Osteocyte (in vitro differentiated cells): ENCODE measurements around the gene UBL4A. TPM values are rescaled to one million over a fixed set of nuclear protein-coding genes. Genes with fewer than 3 reads are reported as not detected.

ENCODE experiments used
- DNase-seq: peaks from one replicate; pipeline ENCODE4 v3.0.0; 2021; ENCODE audit warnings: mixed read lengths; ENCODE audit not compliant: unreplicated experiment; ENCODE audit errors: extremely low spot score
- H3K27ac Mint-ChIP-seq: one replicate; pipeline ENCODE4 v1.8.0; 2021; ENCODE audit warnings: mild to moderate bottlenecking, mixed read lengths; ENCODE audit not compliant: unreplicated experiment
- H3K27me3 Mint-ChIP-seq: one replicate; pipeline ENCODE4 v1.8.0; 2021; ENCODE audit warnings: mixed read lengths; ENCODE audit not compliant: unreplicated experiment
- H3K36me3 Mint-ChIP-seq: one replicate; pipeline ENCODE4 v1.8.0; 2021; ENCODE audit warnings: mixed read lengths; ENCODE audit not compliant: unreplicated experiment
- H3K4me1 Mint-ChIP-seq: one replicate; pipeline ENCODE4 v1.8.0; 2021; ENCODE audit warnings: mixed read lengths; ENCODE audit not compliant: unreplicated experiment
- H3K4me3 Mint-ChIP-seq: one replicate; pipeline ENCODE4 v1.8.0; 2021; ENCODE audit warnings: mild to moderate bottlenecking, moderate library complexity, mixed read lengths; ENCODE audit not compliant: unreplicated experiment
- H3K9me3 Mint-ChIP-seq: one replicate; pipeline ENCODE4 v1.8.0; 2021; ENCODE audit warnings: mixed read lengths; ENCODE audit not compliant: unreplicated experiment
- total RNA-seq: library from RNA; stranded (reverse); gene quantifications from 2 replicates; pipeline ENCODE4 v1.2.1, GENCODE V29; 2021
- TF ChIP-seq, protein P1 (sequence below): fragments of 200-600 bp; sonication (generic); IDR thresholded peaks from 2 replicates; pipeline ENCODE4 v1.5.0; 2021; ENCODE audit warnings: antibody characterized with exemption, mild to moderate bottlenecking, moderate library complexity

The UBL4A gene
- total RNA-seq, 1 donor from 2014 or later = 17.4 TPM

GRCh38 chrX:154469880-154470279 is 16.5 kb downstream of the UBL4A start:
- Mint-ChIP-seq H3K9me3 (no peaks in the 10 kb centered on the region), H3K4me3 (no peak overlapping the region), H3K27me3 (no peaks in the 10 kb centered on the region), H3K4me1 (no peaks in the 10 kb centered on the region), H3K36me3 (peaks cover 14% of the 10 kb centered on the region), H3K27ac (no peak overlapping the region)
- DNase-seq = no peak
- TF ChIP-seq, protein P1, sequence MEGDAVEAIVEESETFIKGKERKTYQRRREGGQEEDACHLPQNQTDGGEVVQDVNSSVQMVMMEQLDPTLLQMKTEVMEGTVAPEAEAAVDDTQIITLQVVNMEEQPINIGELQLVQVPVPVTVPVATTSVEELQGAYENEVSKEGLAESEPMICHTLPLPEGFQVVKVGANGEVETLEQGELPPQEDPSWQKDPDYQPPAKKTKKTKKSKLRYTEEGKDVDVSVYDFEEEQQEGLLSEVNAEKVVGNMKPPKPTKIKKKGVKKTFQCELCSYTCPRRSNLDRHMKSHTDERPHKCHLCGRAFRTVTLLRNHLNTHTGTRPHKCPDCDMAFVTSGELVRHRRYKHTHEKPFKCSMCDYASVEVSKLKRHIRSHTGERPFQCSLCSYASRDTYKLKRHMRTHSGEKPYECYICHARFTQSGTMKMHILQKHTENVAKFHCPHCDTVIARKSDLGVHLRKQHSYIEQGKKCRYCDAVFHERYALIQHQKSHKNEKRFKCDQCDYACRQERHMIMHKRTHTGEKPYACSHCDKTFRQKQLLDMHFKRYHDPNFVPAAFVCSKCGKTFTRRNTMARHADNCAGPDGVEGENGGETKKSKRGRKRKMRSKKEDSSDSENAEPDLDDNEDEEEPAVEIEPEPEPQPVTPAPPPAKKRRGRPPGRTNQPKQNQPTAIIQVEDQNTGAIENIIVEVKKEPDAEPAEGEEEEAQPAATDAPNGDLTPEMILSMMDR = no peak

DNA sequence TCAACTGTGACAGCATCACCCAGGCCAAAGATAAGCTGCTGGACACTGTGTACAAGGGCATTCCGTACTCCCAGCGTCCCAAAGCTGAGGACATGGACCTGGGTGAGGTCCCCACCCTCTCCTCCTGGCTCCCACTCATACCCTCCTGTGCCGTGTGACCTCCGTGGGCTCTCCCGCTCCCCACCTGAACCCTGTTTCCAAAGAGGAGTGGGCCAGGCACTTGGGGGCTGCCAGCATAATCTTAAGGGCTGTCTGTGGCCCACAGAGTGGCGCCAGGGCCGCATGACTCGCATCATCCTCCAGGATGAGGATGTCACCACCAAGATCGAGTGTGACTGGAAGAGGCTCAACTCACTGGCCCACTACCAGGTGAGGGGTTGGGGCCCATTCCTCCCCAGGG is 17.3 kb downstream of the UBL4A start:
- H3K9me3 Mint-ChIP-seq = no peaks in the 10 kb centered on the region
- H3K27ac Mint-ChIP-seq = no peak overlapping the region
- no peaks in the 10 kb centered on the region for H3K4me1 Mint-ChIP-seq
- peaks cover 14% of the 10 kb centered on the region for H3K36me3 Mint-ChIP-seq
- no peak for DNase-seq
- H3K27me3 Mint-ChIP-seq = no peaks in the 10 kb centered on the region
- H3K4me3 Mint-ChIP-seq = no peak overlapping the region
- TF ChIP-seq, protein P1 = no peak

DNA sequence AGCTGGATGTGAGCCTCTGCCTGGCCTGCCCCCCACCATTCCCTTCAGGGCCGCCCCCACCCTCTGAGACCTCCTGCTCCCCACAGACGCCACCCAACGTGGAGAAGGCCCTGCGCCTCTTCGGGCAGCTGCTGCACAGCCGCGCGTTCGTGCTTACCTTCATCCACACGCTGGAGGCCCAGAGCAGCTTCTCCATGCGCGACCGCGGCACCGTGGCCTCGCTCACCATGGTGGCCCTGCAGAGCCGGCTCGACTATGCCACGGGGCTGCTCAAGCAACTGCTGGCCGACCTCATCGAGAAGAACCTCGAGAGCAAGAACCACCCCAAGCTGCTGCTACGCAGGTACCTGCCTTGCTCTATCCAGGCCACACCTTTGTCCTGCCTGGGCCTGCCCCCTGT is 18.2 kb downstream of the UBL4A start:
- no peak for DNase-seq
- Mint-ChIP-seq H3K4me1 (no peaks in the 10 kb centered on the region), H3K4me3 (no peak overlapping the region), H3K27ac (no peak overlapping the region), H3K27me3 (no peaks in the 10 kb centered on the region), H3K9me3 (no peaks in the 10 kb centered on the region), H3K36me3 (peaks cover 9% of the 10 kb centered on the region)
- TF ChIP-seq, protein P1 = no peak

DNA sequence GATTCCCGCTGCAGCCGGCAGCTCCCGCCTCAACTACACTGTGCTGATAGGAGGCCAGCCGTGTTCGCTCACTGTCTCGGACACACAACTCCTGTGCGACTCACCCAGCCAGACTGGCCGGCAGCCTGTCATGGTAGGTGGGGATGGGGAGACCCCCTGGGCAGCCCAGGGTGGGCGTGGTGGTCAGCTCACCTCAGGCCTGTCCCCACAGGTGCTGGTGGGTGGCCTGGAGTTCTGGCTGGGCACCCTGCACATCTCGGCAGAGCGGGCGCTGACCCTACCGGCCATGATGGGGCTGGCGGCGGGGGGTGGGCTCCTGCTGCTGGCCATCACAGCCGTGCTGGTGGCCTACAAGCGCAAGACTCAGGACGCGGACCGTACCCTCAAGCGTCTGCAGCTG is 18.9 kb downstream of the UBL4A start:
- no peaks in the 10 kb centered on the region for H3K9me3 Mint-ChIP-seq
- DNase-seq = no peak
- H3K27ac Mint-ChIP-seq = no peak overlapping the region
- H3K4me1 Mint-ChIP-seq = no peaks in the 10 kb centered on the region
- H3K27me3 Mint-ChIP-seq = no peaks in the 10 kb centered on the region
- no peak overlapping the region for H3K4me3 Mint-ChIP-seq
- peaks cover 12% of the 10 kb centered on the region for H3K36me3 Mint-ChIP-seq
- TF ChIP-seq, protein P1 = no peak

GRCh38 chrX:154466907-154467306 is 19.5 kb downstream of the UBL4A start:
- Mint-ChIP-seq H3K4me1 (no peaks in the 10 kb centered on the region), H3K4me3 (no peak overlapping the region), H3K9me3 (no peaks in the 10 kb centered on the region), H3K27me3 (no peaks in the 10 kb centered on the region), H3K27ac (no peak overlapping the region), H3K36me3 (peaks cover 14% of the 10 kb centered on the region)
- DNase-seq = no peak
- TF ChIP-seq, protein P1 = no peak
